Gastrocnemius medialis (tissue), 4 donors: ENCODE measurements around the gene OR56A1.

Experiments used
- POLR2A ChIP-seq, 2 donors: fragments of 450-650 bp; IDR thresholded peaks; one replicate each; pipeline ENCODE4 v1.6.1; 2017; ENCODE audit warnings: antibody characterized with exemption in 2 of 2, mild to moderate bottlenecking in 2 of 2, moderate library complexity in 2 of 2
- TF ChIP-seq, protein P1 (sequence below), 5 experiments: fragments of 450-650 bp in 3 of 5; fragments of 200-600 bp in 2 of 5; sonication (generic) in 2 of 5; IDR thresholded peaks in 4 of 5; conservative IDR thresholded peaks in 1 of 5; 1 replicate in 4 of 5; 2 replicates in 1 of 5; pipeline ENCODE4 v1.5.1; 2016 to 2019; ENCODE audit warnings: antibody characterized with exemption in 5 of 5, mild to moderate bottlenecking in 3 of 5, moderate library complexity in 3 of 5

- TF ChIP-seq POLR2A (IDR thresholded peaks at IDR 0.05), result no peak
- TF ChIP-seq, protein P1, sequence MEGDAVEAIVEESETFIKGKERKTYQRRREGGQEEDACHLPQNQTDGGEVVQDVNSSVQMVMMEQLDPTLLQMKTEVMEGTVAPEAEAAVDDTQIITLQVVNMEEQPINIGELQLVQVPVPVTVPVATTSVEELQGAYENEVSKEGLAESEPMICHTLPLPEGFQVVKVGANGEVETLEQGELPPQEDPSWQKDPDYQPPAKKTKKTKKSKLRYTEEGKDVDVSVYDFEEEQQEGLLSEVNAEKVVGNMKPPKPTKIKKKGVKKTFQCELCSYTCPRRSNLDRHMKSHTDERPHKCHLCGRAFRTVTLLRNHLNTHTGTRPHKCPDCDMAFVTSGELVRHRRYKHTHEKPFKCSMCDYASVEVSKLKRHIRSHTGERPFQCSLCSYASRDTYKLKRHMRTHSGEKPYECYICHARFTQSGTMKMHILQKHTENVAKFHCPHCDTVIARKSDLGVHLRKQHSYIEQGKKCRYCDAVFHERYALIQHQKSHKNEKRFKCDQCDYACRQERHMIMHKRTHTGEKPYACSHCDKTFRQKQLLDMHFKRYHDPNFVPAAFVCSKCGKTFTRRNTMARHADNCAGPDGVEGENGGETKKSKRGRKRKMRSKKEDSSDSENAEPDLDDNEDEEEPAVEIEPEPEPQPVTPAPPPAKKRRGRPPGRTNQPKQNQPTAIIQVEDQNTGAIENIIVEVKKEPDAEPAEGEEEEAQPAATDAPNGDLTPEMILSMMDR (IDR thresholded peaks at IDR 0.05 in 4 of 5, conservative IDR thresholded peaks at IDR 0.05 in 1 of 5), result no peak
Observed at GRCh38 chr11:5983443-5983842, 47.1 kb downstream of the OR56A1 start.
